Sigmoid colon (tissue), 7 donors: ENCODE measurements around the gene MAT2A. TPM values are rescaled to one million over a fixed set of nuclear protein-coding genes. Genes with fewer than 3 reads are reported as not detected.

ENCODE experiments used
- DNase-seq: peaks from one replicate; pipeline ENCODE4 v3.0.0-alpha.2; 2019
- H3K27ac ChIP-seq, 4 donors: fragments of 200-600 bp; sonication (generic); one replicate each; pipeline ENCODE4 v1.5.1; 2016 to 2019; ENCODE audit warnings: mild to moderate bottlenecking in 1 of 4
- H3K27me3 ChIP-seq, 3 donors: fragments of 200-600 bp; sonication (generic); one replicate each; pipeline ENCODE4 v1.5.1; 2019; ENCODE audit warnings: mild to moderate bottlenecking in 1 of 3
- H3K36me3 ChIP-seq, 4 donors: fragments of 200-600 bp; sonication (generic); one replicate each; pipeline ENCODE4 v1.5.1; 2016 to 2019
- H3K4me1 ChIP-seq, 4 donors: fragments of 200-600 bp; sonication (generic); one replicate each; pipeline ENCODE4 v1.5.1; 2017 to 2019
- H3K4me3 ChIP-seq, 4 donors: fragments of 200-600 bp; sonication (generic); one replicate each; pipeline ENCODE4 v1.5.1; 2017 to 2019; ENCODE audit warnings: mild to moderate bottlenecking in 2 of 4, moderate library complexity in 1 of 4
- H3K9me3 ChIP-seq, 4 donors: fragments of 200-600 bp in 3 of 4; sonication (generic) in 3 of 4; one replicate each; pipeline versions ENCODE4 v1.5.1 to v1.6.1; 2013 to 2019
- CTCF ChIP-seq, 4 experiments: fragments of 450-650 bp in 3 of 4; fragments of 200-600 bp in 1 of 4; IDR thresholded peaks; one replicate each; pipeline ENCODE4 v1.5.1; 2016 to 2019; ENCODE audit warnings: antibody characterized with exemption in 4 of 4, mild to moderate bottlenecking in 3 of 4, moderate library complexity in 2 of 4
- EP300 ChIP-seq, 4 donors: sonication (generic); formaldehyde crosslinking; IDR thresholded peaks; one replicate each; pipeline ENCODE4 v1.6.1; 2017; ENCODE audit warnings: antibody characterized with exemption in 4 of 4
- POLR2A ChIP-seq, 2 donors: fragments of 450-650 bp; IDR thresholded peaks; one replicate each; pipeline ENCODE4 v1.6.1; 2016; ENCODE audit warnings: antibody characterized with exemption in 2 of 2, mild to moderate bottlenecking in 2 of 2, moderate library complexity in 2 of 2
- POLR2AphosphoS5 ChIP-seq, 4 donors: sonication (generic); formaldehyde crosslinking; IDR thresholded peaks; one replicate each; pipeline ENCODE4 v1.6.1; 2017; ENCODE audit warnings: antibody characterized with exemption in 4 of 4
- WGBS, 2 donors: extraction: QIAGEN DNeasy Blood & Tissue Kit; methylation state at CpG; one replicate each; pipeline ENCODE4 v1.1.7; 2013; 5-methylcytosine and 5-hydroxymethylcytosine counted together
- intact Hi-C: fragments of 100-400 bp; cut with DNase I; formaldehyde crosslinking; loops from one replicate; pipeline ENCODE4 v1.15.1; 2023
- polyA plus RNA-seq, 3 donors: library from polyadenylated mRNA; stranded (reverse); fragments of 200-250 nt; gene quantifications; one replicate each; pipeline ENCODE4 v1.2.3, GENCODE V29; 2013
- total RNA-seq, 4 donors: library from RNA; depleted of rRNA; stranded (reverse); fragments of >200 nt; gene quantifications; one replicate each; pipeline ENCODE4 v1.1.0, GENCODE V29; 2016
- donor health status: healthy with polysubstance abuse.
- donor health status: Bipolar disorder and iron deficiency.
- donor health status: healthy.

MAT2A gene
- total and polyA plus RNA-seq, 7 donors, result 52.3 to 249 (median 139) TPM

- TF ChIP-seq POLR2A (IDR thresholded peaks at IDR 0.05), result no peak
- no peak for TF ChIP-seq CTCF (IDR thresholded peaks at IDR 0.05)
- no peak for TF ChIP-seq POLR2AphosphoS5 (IDR thresholded peaks at IDR 0.05)
- no peak for TF ChIP-seq EP300 (IDR thresholded peaks at IDR 0.05)
- WGBS, 2 donors, result 91 to 92% methylated on average over 10 of the region's 10 CpGs
- no peaks in the 10 kb centered on the region for H3K27me3 ChIP-seq
- H3K9me3 ChIP-seq, result no peaks in the 10 kb centered on the region
- peak overlapping the region; percentile 41 to 68 (median 62) for H3K27ac ChIP-seq
- intact Hi-C loops, result no loop called here
- DNase-seq, result no peak
- no peaks in the 10 kb centered on the region for H3K36me3 ChIP-seq
- peaks cover 0 to 24% (median 15%) of the 10 kb centered on the region in 4 donors for H3K4me1 ChIP-seq
- no peak overlapping the region for H3K4me3 ChIP-seq
Measured at GRCh38 chr2:85505551-85506238, 33.3 kb upstream of the MAT2A start.

GRCh38 chr2:85506768-85507181, 32.2 kb upstream of the MAT2A start:
- no peak for TF ChIP-seq EP300 (IDR thresholded peaks at IDR 0.05)
- TF ChIP-seq POLR2AphosphoS5 (IDR thresholded peaks at IDR 0.05), result no peak
- no peak for TF ChIP-seq CTCF (IDR thresholded peaks at IDR 0.05)
- TF ChIP-seq POLR2A (IDR thresholded peaks at IDR 0.05), result no peak
- H3K27me3 ChIP-seq, result no peaks in the 10 kb centered on the region
- 72 to 74% methylated on average over 7 of the region's 7 CpGs for WGBS, 2 donors
- H3K36me3 ChIP-seq, result no peaks in the 10 kb centered on the region
- no peaks in the 10 kb centered on the region for H3K9me3 ChIP-seq
- H3K27ac ChIP-seq, result peak overlapping the region; percentile 8 to 68 (median 44)
- no peak overlapping the region for H3K4me3 ChIP-seq
- H3K4me1 ChIP-seq, result peaks cover 0 to 32% (median 19%) of the 10 kb centered on the region in 4 donors
- intact Hi-C loops, result no loop called here
- no peak for DNase-seq

- Histone ChIP-seq H3K27ac (peak overlapping the region in 2 of 4 donors; percentile 33 to 35), H3K4me3 (no peak overlapping the region), H3K27me3 (no peaks in the 10 kb centered on the region), H3K36me3 (no peaks in the 10 kb centered on the region), H3K4me1 (peaks cover 0 to 16% (median 7%) of the 10 kb centered on the region in 4 donors), H3K9me3 (no peaks in the 10 kb centered on the region)
- WGBS, 2 donors, result 17 to 65% methylated on average over 6 of the region's 6 CpGs
- no peak for DNase-seq
- intact Hi-C loops, result no loop called here
- no peak for TF ChIP-seq POLR2AphosphoS5 (IDR thresholded peaks at IDR 0.05)
- TF ChIP-seq EP300 (IDR thresholded peaks at IDR 0.05), result peak in 1 of 4 donors; percentile 10
- TF ChIP-seq CTCF (IDR thresholded peaks at IDR 0.05), result no peak
- no peak for TF ChIP-seq POLR2A (IDR thresholded peaks at IDR 0.05)
Measured at GRCh38 chr2:85511008-85511811, 27.8 kb upstream of the MAT2A start.

GRCh38 chr2:85514323-85514722, 24.6 kb upstream of the MAT2A start:
- TF ChIP-seq EP300 (IDR thresholded peaks at IDR 0.05) (no peak), POLR2AphosphoS5 (IDR thresholded peaks at IDR 0.05) (no peak), POLR2A (IDR thresholded peaks at IDR 0.05) (no peak), CTCF (IDR thresholded peaks at IDR 0.05) (no peak)
- peaks cover 0 to 8% (median 4%) of the 10 kb centered on the region in 4 donors for H3K4me1 ChIP-seq
- no peaks in the 10 kb centered on the region for H3K9me3 ChIP-seq
- no peaks in the 10 kb centered on the region for H3K27me3 ChIP-seq
- no peak overlapping the region for H3K4me3 ChIP-seq
- intact Hi-C loops, result no loop called here
- no peaks in the 10 kb centered on the region for H3K36me3 ChIP-seq
- 65 to 86% methylated on average over 6 of the region's 6 CpGs for WGBS, 2 donors
- no peak for DNase-seq
- H3K27ac ChIP-seq, result no peak overlapping the region
